Astrocyte (in vitro differentiated cells and primary cell): ENCODE measurements around the gene CCDC81. TPM values are rescaled to one million over a fixed set of nuclear protein-coding genes. Genes with fewer than 3 reads are reported as not detected.

Experiments
- total RNA-seq: library from RNA; stranded (reverse); gene quantifications from 2 replicates; pipeline ENCODE4 v1.2.1, GENCODE V29; 2021

Gene CCDC81
- total RNA-seq, 1 donor from 2014 or later = 4.3 TPM

Other genes starting within 250 kb of the CCDC81 start
- gene EED, start 130.1 kb upstream of the CCDC81 start, total RNA-seq = 20.9 and 23.4 TPM in 2 replicates
- gene HIKESHI, start 72.6 kb upstream of the CCDC81 start, total RNA-seq = 42.3 and 42.8 TPM in 2 replicates